Subcutaneous abdominal adipose tissue (tissue), 5 donors: ENCODE results near the gene GLCCI1.

Experiments used
- H3K27ac ChIP-seq: one replicate; pipeline ENCODE4 v1.7.0; 2013; ENCODE audit warnings: low read depth, mild to moderate bottlenecking, inconsistent platforms, low read length, moderate library complexity
- H3K27me3 ChIP-seq, 5 donors: one replicate each; pipeline ENCODE4 v1.7.0; 2013; ENCODE audit warnings: low read length in 5 of 5, inconsistent platforms in 1 of 5; ENCODE audit not compliant: control insufficient read depth in 5 of 5, insufficient read depth in 4 of 5
- H3K36me3 ChIP-seq, 5 donors: one replicate each; pipeline ENCODE4 v1.7.0; 2013; ENCODE audit warnings: low read length in 5 of 5; ENCODE audit not compliant: control insufficient read depth in 5 of 5, insufficient read depth in 5 of 5
- H3K4me1 ChIP-seq, 5 donors: one replicate each; pipeline ENCODE4 v1.7.0; 2013; ENCODE audit warnings: low read length in 5 of 5, mild to moderate bottlenecking in 3 of 5, moderate library complexity in 1 of 5; ENCODE audit not compliant: control insufficient read depth in 5 of 5, insufficient read depth in 5 of 5
- H3K4me3 ChIP-seq, 5 donors: one replicate each; pipeline ENCODE4 v1.7.0; 2013; ENCODE audit warnings: low read length in 5 of 5, low read depth in 1 of 5
- H3K9ac ChIP-seq, 5 donors: one replicate each; pipeline ENCODE4 v1.7.0; 2013; ENCODE audit warnings: low read length in 5 of 5, mild to moderate bottlenecking in 4 of 5, moderate library complexity in 3 of 5
- H3K9me3 ChIP-seq, 5 donors: one replicate each; pipeline ENCODE4 v1.7.0; 2013; ENCODE audit warnings: low read length in 5 of 5; ENCODE audit not compliant: control insufficient read depth in 5 of 5
- donor health status: healthy.
- donor health status: healthy.
- donor health status: healthy.
- donor health status: healthy.
- donor health status: healthy.

GLCCI1 gene

GRCh38 chr7:8003077-8003476 lies 34.5 kb downstream of the GLCCI1 start:
- Histone ChIP-seq H3K4me3 (no peak overlapping the region), H3K27me3 (no peaks in the 10 kb centered on the region), H3K36me3 (peaks cover 20 to 28% (median 24%) of the 10 kb centered on the region in 5 donors), H3K27ac (no peak overlapping the region), H3K9me3 (peaks cover 0 to 11% (median 0%) of the 10 kb centered on the region in 5 donors), H3K4me1 (no peaks in the 10 kb centered on the region), H3K9ac (no peak overlapping the region)

- Histone ChIP-seq H3K27ac (no peak overlapping the region), H3K27me3 (no peaks in the 10 kb centered on the region), H3K36me3 (peaks cover 20 to 31% (median 28%) of the 10 kb centered on the region in 5 donors), H3K4me3 (no peak overlapping the region), H3K9ac (no peak overlapping the region), H3K4me1 (no peaks in the 10 kb centered on the region), H3K9me3 (peaks cover 0 to 6% (median 0%) of the 10 kb centered on the region in 5 donors)
These were observed 36.7 kb downstream of the GLCCI1 start for GRCh38 chr7:8005279-8005678.

- no peak overlapping the region for H3K9ac ChIP-seq
- no peaks in the 10 kb centered on the region for H3K27me3 ChIP-seq
- H3K36me3 ChIP-seq: peaks cover 0 to 10% (median 0%) of the 10 kb centered on the region in 5 donors
- no peak overlapping the region for H3K4me3 ChIP-seq
- no peaks in the 10 kb centered on the region for H3K9me3 ChIP-seq
- no peak overlapping the region for H3K27ac ChIP-seq
- no peaks in the 10 kb centered on the region for H3K4me1 ChIP-seq
These were observed 45.8 kb downstream of the GLCCI1 start for GRCh38 chr7:8014399-8014798.

GRCh38 chr7:8015100-8015745 lies 46.6 kb downstream of the GLCCI1 start:
- Histone ChIP-seq H3K27me3 (no peaks in the 10 kb centered on the region), H3K9me3 (no peaks in the 10 kb centered on the region), H3K4me1 (no peaks in the 10 kb centered on the region), H3K27ac (no peak overlapping the region), H3K9ac (no peak overlapping the region), H3K36me3 (peaks cover 0 to 9% (median 0%) of the 10 kb centered on the region in 5 donors), H3K4me3 (no peak overlapping the region)

- H3K9me3 ChIP-seq: no peaks in the 10 kb centered on the region
- no peaks in the 10 kb centered on the region for H3K4me1 ChIP-seq
- H3K27me3 ChIP-seq: no peaks in the 10 kb centered on the region
- H3K4me3 ChIP-seq: no peak overlapping the region
- peaks cover 0 to 14% (median 0%) of the 10 kb centered on the region in 5 donors for H3K36me3 ChIP-seq
- no peak overlapping the region for H3K9ac ChIP-seq
- H3K27ac ChIP-seq: no peak overlapping the region
These were observed 47.1 kb downstream of the GLCCI1 start for GRCh38 chr7:8015746-8016120.

GRCh38 chr7:8017423-8017822 lies 48.8 kb downstream of the GLCCI1 start:
- Histone ChIP-seq H3K27me3 (no peaks in the 10 kb centered on the region), H3K4me3 (no peak overlapping the region), H3K4me1 (no peaks in the 10 kb centered on the region), H3K36me3 (peaks cover 0 to 14% (median under 1%) of the 10 kb centered on the region in 5 donors), H3K9me3 (no peaks in the 10 kb centered on the region), H3K9ac (peak overlapping the region in 1 of 5 donors; percentile 26), H3K27ac (no peak overlapping the region)

GRCh38 chr7:8018961-8019360 lies 50.4 kb downstream of the GLCCI1 start:
- H3K9me3 ChIP-seq: no peaks in the 10 kb centered on the region
- no peak overlapping the region for H3K27ac ChIP-seq
- no peak overlapping the region for H3K9ac ChIP-seq
- H3K36me3 ChIP-seq: peaks cover 0 to 19% (median 3%) of the 10 kb centered on the region in 5 donors
- H3K27me3 ChIP-seq: no peaks in the 10 kb centered on the region
- H3K4me3 ChIP-seq: no peak overlapping the region
- H3K4me1 ChIP-seq: no peaks in the 10 kb centered on the region

- Histone ChIP-seq H3K4me3 (no peak overlapping the region), H3K4me1 (no peaks in the 10 kb centered on the region), H3K9ac (no peak overlapping the region), H3K9me3 (peaks cover 0 to 3% (median 3%) of the 10 kb centered on the region in 5 donors), H3K27me3 (no peaks in the 10 kb centered on the region), H3K27ac (no peak overlapping the region), H3K36me3 (peaks cover 17 to 35% (median 18%) of the 10 kb centered on the region in 5 donors)
These were observed 54.0 kb downstream of the GLCCI1 start for GRCh38 chr7:8022628-8023027.

- Histone ChIP-seq H3K27me3 (no peaks in the 10 kb centered on the region), H3K36me3 (peaks cover 0 to 21% (median 6%) of the 10 kb centered on the region in 5 donors), H3K9ac (no peak overlapping the region), H3K27ac (no peak overlapping the region), H3K9me3 (peaks cover 0 to 21% (median 11%) of the 10 kb centered on the region in 5 donors), H3K4me3 (no peak overlapping the region), H3K4me1 (peaks cover 0 to 2% (median 0%) of the 10 kb centered on the region in 5 donors)
These were observed 66.6 kb downstream of the GLCCI1 start for GRCh38 chr7:8035192-8035591.

GRCh38 chr7:8035647-8036518 lies 67.3 kb downstream of the GLCCI1 start:
- peaks cover 0 to 2% (median 0%) of the 10 kb centered on the region in 5 donors for H3K4me1 ChIP-seq

More at GRCh38 chr7:8035647-8036518, 67.3 kb downstream of the GLCCI1 start:
- peaks cover 0 to 21% (median 11%) of the 10 kb centered on the region in 5 donors for H3K9me3 ChIP-seq
- no peak overlapping the region for H3K27ac ChIP-seq
- H3K9ac ChIP-seq: no peak overlapping the region
- H3K27me3 ChIP-seq: no peaks in the 10 kb centered on the region
- H3K36me3 ChIP-seq: peaks cover 0 to 21% (median 6%) of the 10 kb centered on the region in 5 donors
- H3K4me3 ChIP-seq: peak overlapping the region in 1 of 5 donors; percentile 4
